ENCODE data around the gene MGLL.

- TF ChIP-seq, protein P1, sequence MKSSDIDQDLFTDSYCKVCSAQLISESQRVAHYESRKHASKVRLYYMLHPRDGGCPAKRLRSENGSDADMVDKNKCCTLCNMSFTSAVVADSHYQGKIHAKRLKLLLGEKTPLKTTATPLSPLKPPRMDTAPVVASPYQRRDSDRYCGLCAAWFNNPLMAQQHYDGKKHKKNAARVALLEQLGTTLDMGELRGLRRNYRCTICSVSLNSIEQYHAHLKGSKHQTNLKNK (CRISPR knock-in tag; IDR thresholded peaks at IDR 0.05) = no peak
- TF ChIP-seq, protein P2, sequence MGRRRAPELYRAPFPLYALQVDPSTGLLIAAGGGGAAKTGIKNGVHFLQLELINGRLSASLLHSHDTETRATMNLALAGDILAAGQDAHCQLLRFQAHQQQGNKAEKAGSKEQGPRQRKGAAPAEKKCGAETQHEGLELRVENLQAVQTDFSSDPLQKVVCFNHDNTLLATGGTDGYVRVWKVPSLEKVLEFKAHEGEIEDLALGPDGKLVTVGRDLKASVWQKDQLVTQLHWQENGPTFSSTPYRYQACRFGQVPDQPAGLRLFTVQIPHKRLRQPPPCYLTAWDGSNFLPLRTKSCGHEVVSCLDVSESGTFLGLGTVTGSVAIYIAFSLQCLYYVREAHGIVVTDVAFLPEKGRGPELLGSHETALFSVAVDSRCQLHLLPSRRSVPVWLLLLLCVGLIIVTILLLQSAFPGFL (CRISPR knock-in tag; IDR thresholded peaks at IDR 0.05; ENCODE audit: borderline replicate concordance) = no peak
- TF ChIP-seq, protein P3, sequence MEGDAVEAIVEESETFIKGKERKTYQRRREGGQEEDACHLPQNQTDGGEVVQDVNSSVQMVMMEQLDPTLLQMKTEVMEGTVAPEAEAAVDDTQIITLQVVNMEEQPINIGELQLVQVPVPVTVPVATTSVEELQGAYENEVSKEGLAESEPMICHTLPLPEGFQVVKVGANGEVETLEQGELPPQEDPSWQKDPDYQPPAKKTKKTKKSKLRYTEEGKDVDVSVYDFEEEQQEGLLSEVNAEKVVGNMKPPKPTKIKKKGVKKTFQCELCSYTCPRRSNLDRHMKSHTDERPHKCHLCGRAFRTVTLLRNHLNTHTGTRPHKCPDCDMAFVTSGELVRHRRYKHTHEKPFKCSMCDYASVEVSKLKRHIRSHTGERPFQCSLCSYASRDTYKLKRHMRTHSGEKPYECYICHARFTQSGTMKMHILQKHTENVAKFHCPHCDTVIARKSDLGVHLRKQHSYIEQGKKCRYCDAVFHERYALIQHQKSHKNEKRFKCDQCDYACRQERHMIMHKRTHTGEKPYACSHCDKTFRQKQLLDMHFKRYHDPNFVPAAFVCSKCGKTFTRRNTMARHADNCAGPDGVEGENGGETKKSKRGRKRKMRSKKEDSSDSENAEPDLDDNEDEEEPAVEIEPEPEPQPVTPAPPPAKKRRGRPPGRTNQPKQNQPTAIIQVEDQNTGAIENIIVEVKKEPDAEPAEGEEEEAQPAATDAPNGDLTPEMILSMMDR (IDR thresholded peaks at IDR 0.05) = no peak
- TF ChIP-seq FOXP1 (CRISPR knock-in tag; IDR thresholded peaks at IDR 0.05; ENCODE audit: borderline replicate concordance) (no peak), TEAD4 (CRISPR knock-in tag; IDR thresholded peaks at IDR 0.05) (no peak), CREM (CRISPR knock-in tag; IDR thresholded peaks at IDR 0.05) (no peak), JUN (CRISPR knock-in tag; IDR thresholded peaks at IDR 0.05) (no peak), ZBTB21 (CRISPR knock-in tag; IDR thresholded peaks at IDR 0.05; ENCODE audit: borderline replicate concordance) (no peak), ATF1 (CRISPR knock-in tag; IDR thresholded peaks at IDR 0.05) (no peak), ELF4 (CRISPR knock-in tag; IDR thresholded peaks at IDR 0.05; ENCODE audit: low read depth) (no peak)
Observed at GRCh38 chr3:127663151-127663550, 159.2 kb downstream of the MGLL start.
